ENCODE measurements around the gene TRIOBP. TPM values are rescaled to one million over a fixed set of nuclear protein-coding genes. Genes with fewer than 3 reads are reported as not detected.

The TRIOBP gene
- total and polyA plus RNA-seq, 2 of the 13 experiments (the other 11 are each of a cell fraction or from before 2014, with no cell fraction given), result 6.1 to 15.4 TPM

GRCh38 chr22:37711490-37711889 is 14.6 kb downstream of the TRIOBP start:
- peaks cover 0 to 3% of the 10 kb centered on the region in 2 experiments; a peak in 2 of 5 replicates for H3K36me3 ChIP-seq (replicated peaks in 1 of 2; ENCODE audit: control insufficient read depth in 1 of 2, insufficient read depth in 2 of 2, low read length in 2 of 2)
- FAIRE-seq (no peak), ATAC-seq (no peak), DNase-seq (ENCODE audit: low spot score) (no peak)
- no peaks in the 10 kb centered on the region for H3K9me3 ChIP-seq (ENCODE audit: low read length)
- no peaks in the 10 kb centered on the region for H3K4me1 ChIP-seq (ENCODE audit: insufficient read depth, low read length)
- intact Hi-C loops (cut with micrococcal nuclease; ENCODE audit: unreplicated experiment), result no loop called here
- CTCF ChIA-PET (ENCODE audit: low intra/inter-chr PET ratio, low total read pairs), result no interaction called here
- H3K27me3 ChIP-seq (ENCODE audit: control insufficient read depth in 1 of 2, insufficient read depth in 2 of 2, low read length in 2 of 2), result no peaks in the 10 kb centered on the region; a peak in 1 of 5 replicates
- H3K27ac ChIP-seq (ENCODE audit: extremely low read length, insufficient read depth, low read length), result no peak overlapping the region
- H3K4me3 ChIP-seq (replicated peaks in 1 of 3; ENCODE audit: insufficient read depth in 1 of 3, low read depth in 2 of 3, low read length in 3 of 3), result no peak overlapping the region
- no peak overlapping the region for H3K4me2 ChIP-seq (ENCODE audit: low read depth, low read length)
- POLR2A ChIA-PET, result interaction anchor here (1.5 kb wide), 1 partner anchor 53 kb away, joined by 4 read pairs; the partner anchor contains the start of gene PDXP
- no peaks in the 10 kb centered on the region for H3K79me2 ChIP-seq (ENCODE audit: insufficient read depth, low read length)
- BruUV-seq (replicated peaks), result no TSS peak
- no peak overlapping the region for H3K9ac ChIP-seq (ENCODE audit: insufficient read depth, low read depth, low read length)
- 89% methylated on average over 10 of the region's 10 CpGs for WGBS (ENCODE audit: low lambda C conversion rate)
- in situ Hi-C loops (cut with HindIII; ENCODE audit: extremely low pct_ligation_motif_present, low pct_unique_long_range_greater_than_20kb), result no loop called here
- no peaks in the 10 kb centered on the region for H4K20me1 ChIP-seq (ENCODE audit: insufficient read depth, low read length)
- no peak overlapping the region for H2AFZ ChIP-seq (ENCODE audit: low read length)
- TF ChIP-seq, protein P1, sequence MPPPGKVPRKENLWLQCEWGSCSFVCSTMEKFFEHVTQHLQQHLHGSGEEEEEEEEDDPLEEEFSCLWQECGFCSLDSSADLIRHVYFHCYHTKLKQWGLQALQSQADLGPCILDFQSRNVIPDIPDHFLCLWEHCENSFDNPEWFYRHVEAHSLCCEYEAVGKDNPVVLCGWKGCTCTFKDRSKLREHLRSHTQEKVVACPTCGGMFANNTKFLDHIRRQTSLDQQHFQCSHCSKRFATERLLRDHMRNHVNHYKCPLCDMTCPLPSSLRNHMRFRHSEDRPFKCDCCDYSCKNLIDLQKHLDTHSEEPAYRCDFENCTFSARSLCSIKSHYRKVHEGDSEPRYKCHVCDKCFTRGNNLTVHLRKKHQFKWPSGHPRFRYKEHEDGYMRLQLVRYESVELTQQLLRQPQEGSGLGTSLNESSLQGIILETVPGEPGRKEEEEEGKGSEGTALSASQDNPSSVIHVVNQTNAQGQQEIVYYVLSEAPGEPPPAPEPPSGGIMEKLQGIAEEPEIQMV (CRISPR knock-in tag; IDR thresholded peaks at IDR 0.05; ENCODE audit: low read depth), result no peak
- no peak for TF ChIP-seq PHF5A (CRISPR knock-in tag; IDR thresholded peaks at IDR 0.05; ENCODE audit: low read depth, unreplicated experiment)
- TF ChIP-seq SAFB2 (CRISPR knock-in tag; IDR thresholded peaks at IDR 0.05; ENCODE audit: borderline replicate concordance, low read depth), result no peak
- TF ChIP-seq ZNF777 (CRISPR knock-in tag; IDR thresholded peaks at IDR 0.05), result no peak
- no peak for TF ChIP-seq ZBTB38 (CRISPR knock-in tag; IDR thresholded peaks at IDR 0.05)
- TF ChIP-seq, protein P2, sequence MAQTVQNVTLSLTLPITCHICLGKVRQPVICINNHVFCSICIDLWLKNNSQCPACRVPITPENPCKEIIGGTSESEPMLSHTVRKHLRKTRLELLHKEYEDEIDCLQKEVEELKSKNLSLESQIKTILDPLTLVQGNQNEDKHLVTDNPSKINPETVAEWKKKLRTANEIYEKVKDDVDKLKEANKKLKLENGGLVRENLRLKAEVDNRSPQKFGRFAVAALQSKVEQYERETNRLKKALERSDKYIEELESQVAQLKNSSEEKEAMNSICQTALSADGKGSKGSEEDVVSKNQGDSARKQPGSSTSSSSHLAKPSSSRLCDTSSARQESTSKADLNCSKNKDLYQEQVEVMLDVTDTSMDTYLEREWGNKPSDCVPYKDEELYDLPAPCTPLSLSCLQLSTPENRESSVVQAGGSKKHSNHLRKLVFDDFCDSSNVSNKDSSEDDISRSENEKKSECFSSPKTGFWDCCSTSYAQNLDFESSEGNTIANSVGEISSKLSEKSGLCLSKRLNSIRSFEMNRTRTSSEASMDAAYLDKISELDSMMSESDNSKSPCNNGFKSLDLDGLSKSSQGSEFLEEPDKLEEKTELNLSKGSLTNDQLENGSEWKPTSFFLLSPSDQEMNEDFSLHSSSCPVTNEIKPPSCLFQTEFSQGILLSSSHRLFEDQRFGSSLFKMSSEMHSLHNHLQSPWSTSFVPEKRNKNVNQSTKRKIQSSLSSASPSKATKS (CRISPR knock-in tag; IDR thresholded peaks at IDR 0.05), result no peak
- no peak for TF ChIP-seq GATA4 (IDR thresholded peaks at IDR 0.05; ENCODE audit: borderline replicate concordance, low read depth)
- no peak for TF ChIP-seq PHB2 (IDR thresholded peaks at IDR 0.05; ENCODE audit: partially characterized antibody)
- TF ChIP-seq DNMT1 (CRISPR knock-in tag; IDR thresholded peaks at IDR 0.05), result no peak
- no peak for TF ChIP-seq ZNF563 (CRISPR knock-in tag; IDR thresholded peaks at IDR 0.05)
- TF ChIP-seq ZFYVE20 (CRISPR knock-in tag; IDR thresholded peaks at IDR 0.05; ENCODE audit: borderline replicate concordance, low read depth), result no peak
- TF ChIP-seq HNRNPUL1 (IDR thresholded peaks at IDR 0.05; ENCODE audit: low read depth, low read length), result no peak
- TF ChIP-seq ZHX2 (IDR thresholded peaks at IDR 0.05; ENCODE audit: low read depth), result no peak
- no peak for TF ChIP-seq ZHX2 (CRISPR knock-in tag; IDR thresholded peaks at IDR 0.05; ENCODE audit: borderline replicate concordance)
